AG09309 (cell line): ENCODE data around the gene TMEM108.
A peak's percentile ranks its signal among the peaks of the same experiment; 100 is the strongest.

Experiments
- DNase-seq: peaks from one replicate; pipeline ENCODE4 v3.0.0-alpha.2; 2010; ENCODE audit warnings: low read depth
- H3K4me3 ChIP-seq: 2 replicates; pipeline ENCODE4 v1.5.1; 2011; ENCODE audit warnings: mild to moderate bottlenecking, low read depth, low read length, moderate library complexity; ENCODE audit not compliant: control insufficient read depth
- TF ChIP-seq, protein P1 (sequence below): IDR thresholded peaks from 2 replicates; pipeline ENCODE4 v1.5.1; 2011; ENCODE audit warnings: mild to moderate bottlenecking, low read depth, low read length, inconsistent platforms; ENCODE audit not compliant: insufficient read depth, control insufficient read depth; ENCODE audit errors: missing control alignments

Gene TMEM108

GRCh38 chr3:133112666-133113065 is 74.5 kb downstream of the TMEM108 start:
- TF ChIP-seq, protein P1, sequence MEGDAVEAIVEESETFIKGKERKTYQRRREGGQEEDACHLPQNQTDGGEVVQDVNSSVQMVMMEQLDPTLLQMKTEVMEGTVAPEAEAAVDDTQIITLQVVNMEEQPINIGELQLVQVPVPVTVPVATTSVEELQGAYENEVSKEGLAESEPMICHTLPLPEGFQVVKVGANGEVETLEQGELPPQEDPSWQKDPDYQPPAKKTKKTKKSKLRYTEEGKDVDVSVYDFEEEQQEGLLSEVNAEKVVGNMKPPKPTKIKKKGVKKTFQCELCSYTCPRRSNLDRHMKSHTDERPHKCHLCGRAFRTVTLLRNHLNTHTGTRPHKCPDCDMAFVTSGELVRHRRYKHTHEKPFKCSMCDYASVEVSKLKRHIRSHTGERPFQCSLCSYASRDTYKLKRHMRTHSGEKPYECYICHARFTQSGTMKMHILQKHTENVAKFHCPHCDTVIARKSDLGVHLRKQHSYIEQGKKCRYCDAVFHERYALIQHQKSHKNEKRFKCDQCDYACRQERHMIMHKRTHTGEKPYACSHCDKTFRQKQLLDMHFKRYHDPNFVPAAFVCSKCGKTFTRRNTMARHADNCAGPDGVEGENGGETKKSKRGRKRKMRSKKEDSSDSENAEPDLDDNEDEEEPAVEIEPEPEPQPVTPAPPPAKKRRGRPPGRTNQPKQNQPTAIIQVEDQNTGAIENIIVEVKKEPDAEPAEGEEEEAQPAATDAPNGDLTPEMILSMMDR: no peak
- peak; percentile 14 for DNase-seq
- H3K4me3 ChIP-seq: no peak overlapping the region

GRCh38 chr3:133113526-133113925 is 75.3 kb downstream of the TMEM108 start:
- no peak overlapping the region for H3K4me3 ChIP-seq
- no peak for DNase-seq
- TF ChIP-seq, protein P1: no peak

- no peak for DNase-seq
- TF ChIP-seq, protein P1: no peak
- no peak overlapping the region for H3K4me3 ChIP-seq
Measured at GRCh38 chr3:133113927-133114597, 75.9 kb downstream of the TMEM108 start.

GRCh38 chr3:133115176-133115575 is 77.0 kb downstream of the TMEM108 start:
- TF ChIP-seq, protein P1: no peak
- no peak overlapping the region for H3K4me3 ChIP-seq
- DNase-seq: no peak

GRCh38 chr3:133117342-133117741 is 79.2 kb downstream of the TMEM108 start:
- no peak overlapping the region for H3K4me3 ChIP-seq
- no peak for DNase-seq
- TF ChIP-seq, protein P1: no peak

DNA sequence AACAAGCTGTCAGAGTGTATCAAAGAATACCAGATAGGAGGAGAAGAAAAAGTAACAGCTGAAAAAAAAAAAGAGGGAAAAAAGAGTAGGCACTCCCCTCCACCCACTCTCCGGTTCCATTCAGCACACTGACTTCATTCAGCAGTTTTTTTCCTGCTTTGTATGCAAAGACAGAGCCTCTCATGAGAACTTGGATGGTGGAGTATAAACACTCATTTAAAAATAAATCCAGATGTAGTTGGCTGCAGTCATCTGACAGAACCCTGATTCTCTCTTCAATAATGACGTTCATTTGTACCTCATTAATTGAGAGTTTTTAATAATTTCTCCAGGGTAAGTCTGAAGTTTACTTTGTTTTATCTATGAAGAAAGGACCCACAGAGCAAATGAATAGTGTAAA is 81.0 kb downstream of the TMEM108 start:
- TF ChIP-seq, protein P1: no peak
- H3K4me3 ChIP-seq: no peak overlapping the region
- DNase-seq: no peak
